Right atrium auricular region (tissue), 2 donors: ENCODE results near the gene SLC8A3. TPM values are rescaled to one million over a fixed set of nuclear protein-coding genes. Genes with fewer than 3 reads are reported as not detected.

Experiments used
- DNase-seq: peaks from one replicate; pipeline ENCODE4 v3.0.0-alpha.2; 2019; ENCODE audit warnings: low spot score
- H3K27ac ChIP-seq, 2 donors: fragments of 200-600 bp; sonication (generic); 1 replicate in 1 of 2; 2 replicates in 1 of 2; pipeline ENCODE4 v1.5.1; 2016 to 2019
- H3K27me3 ChIP-seq, 2 donors: fragments of 200-600 bp; sonication (generic); one replicate each; pipeline versions ENCODE4 v1.5.1 to v1.6.0; 2017 to 2019
- H3K36me3 ChIP-seq: fragments of 200-600 bp; sonication (generic); one replicate; pipeline ENCODE4 v1.5.1; 2016
- H3K4me1 ChIP-seq, 2 donors: fragments of 200-600 bp; sonication (generic); one replicate each; pipeline versions ENCODE4 v1.5.1 to v1.6.0; 2017 to 2019
- H3K4me3 ChIP-seq, 2 donors: fragments of 200-600 bp; sonication (generic); 1 replicate in 1 of 2; 2 replicates in 1 of 2; pipeline ENCODE4 v1.5.1; 2017 to 2019; ENCODE audit warnings: mild to moderate bottlenecking in 1 of 2, moderate library complexity in 1 of 2
- H3K9me3 ChIP-seq, 2 donors: fragments of 200-600 bp; sonication (generic); one replicate each; pipeline ENCODE4 v1.5.1; 2019
- total RNA-seq, 2 donors: library from RNA; depleted of rRNA; stranded (reverse); fragments of >200 nt; gene quantifications; one replicate each; pipeline ENCODE4 v1.1.0, GENCODE V29; 2016
- TF ChIP-seq, protein P1 (sequence below), 2 donors: fragments of 200-600 bp; sonication (generic); IDR thresholded peaks; one replicate each; pipeline ENCODE4 v1.5.1; 2019; ENCODE audit warnings: antibody characterized with exemption in 2 of 2

Gene SLC8A3
- total RNA-seq, 2 donors from 2014 or later = 1.3 to 1.4 TPM

DNA sequence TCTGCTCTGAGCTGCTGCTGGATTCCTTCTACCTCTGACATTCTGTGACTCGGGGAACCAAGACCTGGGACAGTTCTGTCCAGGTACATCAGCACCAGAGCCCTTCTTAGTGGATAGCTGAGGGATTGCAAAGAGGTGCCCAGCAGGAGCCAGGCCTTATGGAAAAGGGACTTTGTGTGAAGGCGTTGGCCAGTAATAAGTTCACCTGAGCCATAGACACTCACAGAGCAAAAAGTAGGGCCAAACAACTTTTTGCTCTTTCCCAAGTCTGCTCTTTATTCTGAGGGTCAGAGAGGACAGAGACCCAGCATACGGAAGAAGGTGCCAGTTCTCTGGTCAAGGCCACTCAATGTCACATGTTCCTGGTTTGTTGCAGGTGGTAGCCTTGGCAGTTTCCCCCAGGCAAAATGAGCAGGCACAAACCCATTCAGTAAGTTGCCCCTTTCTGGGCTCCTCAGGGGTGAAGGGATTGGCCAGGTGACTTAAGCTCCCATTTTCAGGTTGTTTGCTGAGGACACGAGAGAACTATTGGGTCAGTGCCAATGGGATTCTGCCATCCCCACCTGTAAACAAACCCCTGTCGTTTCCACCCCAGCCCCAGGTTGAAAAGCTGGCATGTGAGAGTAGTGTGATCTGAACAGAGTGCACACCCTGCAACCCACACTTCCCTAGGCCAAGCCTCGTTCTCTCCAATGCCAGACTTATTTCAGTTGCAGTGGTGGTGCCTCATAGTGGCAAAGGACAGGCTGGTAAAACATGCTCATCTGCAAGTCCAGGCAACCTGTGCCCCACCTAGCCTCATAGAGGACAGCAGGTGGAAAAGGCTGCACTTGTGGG is 159.2 kb downstream of the SLC8A3 start:
- H3K36me3 ChIP-seq = no peaks in the 10 kb centered on the region
- no peaks in the 10 kb centered on the region for H3K9me3 ChIP-seq
- no peak for DNase-seq
- H3K4me3 ChIP-seq = no peak overlapping the region
- no peaks in the 10 kb centered on the region for H3K4me1 ChIP-seq
- H3K27me3 ChIP-seq = no peaks in the 10 kb centered on the region
- TF ChIP-seq, protein P1, sequence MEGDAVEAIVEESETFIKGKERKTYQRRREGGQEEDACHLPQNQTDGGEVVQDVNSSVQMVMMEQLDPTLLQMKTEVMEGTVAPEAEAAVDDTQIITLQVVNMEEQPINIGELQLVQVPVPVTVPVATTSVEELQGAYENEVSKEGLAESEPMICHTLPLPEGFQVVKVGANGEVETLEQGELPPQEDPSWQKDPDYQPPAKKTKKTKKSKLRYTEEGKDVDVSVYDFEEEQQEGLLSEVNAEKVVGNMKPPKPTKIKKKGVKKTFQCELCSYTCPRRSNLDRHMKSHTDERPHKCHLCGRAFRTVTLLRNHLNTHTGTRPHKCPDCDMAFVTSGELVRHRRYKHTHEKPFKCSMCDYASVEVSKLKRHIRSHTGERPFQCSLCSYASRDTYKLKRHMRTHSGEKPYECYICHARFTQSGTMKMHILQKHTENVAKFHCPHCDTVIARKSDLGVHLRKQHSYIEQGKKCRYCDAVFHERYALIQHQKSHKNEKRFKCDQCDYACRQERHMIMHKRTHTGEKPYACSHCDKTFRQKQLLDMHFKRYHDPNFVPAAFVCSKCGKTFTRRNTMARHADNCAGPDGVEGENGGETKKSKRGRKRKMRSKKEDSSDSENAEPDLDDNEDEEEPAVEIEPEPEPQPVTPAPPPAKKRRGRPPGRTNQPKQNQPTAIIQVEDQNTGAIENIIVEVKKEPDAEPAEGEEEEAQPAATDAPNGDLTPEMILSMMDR (IDR thresholded peaks at IDR 0.05) = no peak
- no peak overlapping the region for H3K27ac ChIP-seq

DNA sequence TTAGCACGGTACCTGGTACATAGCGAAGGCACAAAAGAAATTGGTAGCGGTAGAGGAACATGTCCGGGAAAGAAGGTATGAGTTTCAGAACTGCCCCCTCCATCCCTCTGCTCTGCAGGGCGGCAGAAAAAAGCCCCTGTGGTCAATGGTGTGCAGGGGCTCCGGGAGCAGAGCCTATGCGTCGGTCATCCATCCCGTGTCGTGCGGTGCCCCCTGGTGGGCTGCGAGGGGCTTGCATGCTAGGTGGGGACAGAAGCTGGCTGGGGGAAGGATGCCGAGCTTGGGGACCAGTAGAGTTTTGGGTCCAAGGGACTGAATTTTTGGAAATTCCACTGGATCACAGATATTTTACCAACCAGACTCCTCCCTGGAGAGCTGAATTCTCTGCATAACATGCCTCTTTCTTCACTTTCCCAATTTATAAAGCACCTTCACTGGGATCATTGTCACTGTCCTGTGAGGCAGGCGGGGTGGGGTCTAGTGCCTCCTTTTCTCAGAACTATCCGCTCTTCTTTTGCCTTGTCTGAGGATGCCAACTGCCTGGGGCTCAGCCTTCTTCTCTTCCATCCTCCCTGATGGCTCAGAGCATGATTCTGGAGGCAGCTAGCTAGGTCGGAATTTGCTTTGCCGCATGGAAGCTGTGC is 160.8 kb downstream of the SLC8A3 start:
- DNase-seq = peak; percentile 70
- no peaks in the 10 kb centered on the region for H3K36me3 ChIP-seq
- no peak overlapping the region for H3K4me3 ChIP-seq
- no peaks in the 10 kb centered on the region for H3K9me3 ChIP-seq
- H3K27me3 ChIP-seq = no peaks in the 10 kb centered on the region
- H3K4me1 ChIP-seq = no peaks in the 10 kb centered on the region
- TF ChIP-seq, protein P1 (IDR thresholded peaks at IDR 0.05) = peak; percentile 93 to 95
- H3K27ac ChIP-seq = no peak overlapping the region

DNA sequence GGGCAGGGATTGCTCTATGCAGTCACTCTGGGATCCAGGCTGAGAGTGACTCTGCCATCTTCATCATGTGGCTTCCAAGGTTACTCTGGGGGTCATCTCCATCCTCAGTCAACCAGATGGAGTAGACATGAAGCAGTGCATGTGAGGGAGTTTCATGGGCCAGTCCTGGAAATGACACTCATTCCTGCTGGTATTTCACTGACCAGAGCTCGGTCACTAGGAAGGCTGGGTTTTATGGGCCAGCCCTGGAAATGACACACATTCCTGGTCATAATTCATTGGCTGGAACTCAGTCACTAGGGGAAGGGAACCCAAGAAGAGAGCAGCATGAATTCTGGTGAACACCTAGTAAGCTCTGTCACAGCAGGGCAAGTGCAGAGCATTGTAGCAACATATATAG is 164.9 kb downstream of the SLC8A3 start:
- Histone ChIP-seq H3K27me3 (no peaks in the 10 kb centered on the region), H3K4me1 (peaks cover 0 to 3% of the 10 kb centered on the region in 2 donors), H3K4me3 (no peak overlapping the region), H3K27ac (no peak overlapping the region), H3K36me3 (no peaks in the 10 kb centered on the region), H3K9me3 (no peaks in the 10 kb centered on the region)
- TF ChIP-seq, protein P1 (IDR thresholded peaks at IDR 0.05) = no peak
- DNase-seq = no peak

DNA sequence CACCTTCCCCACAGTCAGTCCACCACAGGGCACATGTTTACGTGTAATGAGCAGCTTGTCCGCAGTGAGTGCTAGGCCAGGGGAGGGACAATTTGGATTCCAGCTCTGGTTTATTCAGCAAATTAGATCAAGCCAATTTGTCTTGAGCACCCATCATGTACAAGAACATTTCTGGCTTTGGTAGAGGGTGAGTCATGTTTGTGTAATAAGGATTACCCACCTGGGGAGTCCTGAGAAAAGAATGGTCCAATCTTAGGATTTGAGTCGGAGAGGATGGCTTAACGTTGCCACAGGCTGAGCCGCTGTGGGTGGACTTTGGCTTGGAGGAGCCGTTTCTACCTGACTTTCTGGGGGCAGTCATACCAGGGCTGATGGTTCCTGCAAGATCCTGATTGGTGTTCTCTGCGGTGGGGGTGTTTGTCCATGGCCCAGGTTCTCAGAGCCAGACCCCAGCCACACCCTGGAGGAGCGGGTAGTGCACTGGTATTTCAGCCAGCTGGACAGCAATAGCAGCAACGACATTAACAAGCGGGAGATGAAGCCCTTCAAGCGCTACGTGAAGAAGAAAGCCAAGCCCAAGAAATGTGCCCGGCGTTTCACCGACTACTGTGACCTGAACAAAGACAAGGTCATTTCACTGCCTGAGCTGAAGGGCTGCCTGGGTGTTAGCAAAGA is 165.8 kb downstream of the SLC8A3 start:
- DNase-seq = no peak

DNA sequence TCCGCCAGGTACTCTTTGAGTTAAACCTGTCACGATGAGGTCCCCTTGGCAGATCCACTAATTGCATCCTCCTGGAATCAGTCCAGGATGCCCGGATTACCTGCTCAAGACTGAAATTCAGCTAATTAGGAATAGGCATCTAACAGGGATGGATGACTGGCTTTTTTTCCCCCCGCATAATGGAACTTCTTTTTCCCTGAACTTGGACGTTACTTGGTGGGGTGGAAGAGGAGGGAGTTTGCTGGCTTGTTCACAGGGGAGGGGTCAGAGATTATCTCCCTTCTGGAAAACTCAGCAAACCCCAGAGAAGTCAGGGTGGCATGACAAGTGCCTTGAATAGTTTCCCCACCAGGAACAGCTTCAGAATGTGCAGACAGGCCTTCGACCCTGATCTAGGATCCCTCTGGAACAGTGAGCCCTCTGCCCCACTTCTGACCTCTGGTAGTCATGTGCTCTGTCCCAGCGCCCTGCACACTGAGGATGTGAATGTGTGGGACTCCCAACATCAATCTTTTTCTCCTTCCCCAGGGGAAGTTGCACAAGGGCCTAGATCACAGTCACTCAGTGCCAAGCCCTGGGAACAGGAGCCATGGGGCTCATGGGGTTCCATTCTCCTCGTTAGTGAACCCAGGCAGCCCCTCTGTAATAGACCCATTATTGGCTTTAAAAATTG is 167.1 kb downstream of the SLC8A3 start:
- H3K4me3 ChIP-seq = no peak overlapping the region
- no peak for DNase-seq
- H3K4me1 ChIP-seq = peaks cover 0 to 11% of the 10 kb centered on the region in 2 donors
- no peaks in the 10 kb centered on the region for H3K36me3 ChIP-seq
- TF ChIP-seq, protein P1 (IDR thresholded peaks at IDR 0.05) = no peak
- H3K27me3 ChIP-seq = no peaks in the 10 kb centered on the region
- no peak overlapping the region for H3K27ac ChIP-seq
- no peaks in the 10 kb centered on the region for H3K9me3 ChIP-seq

More for the DNA sequence above, 165.8 kb downstream of the SLC8A3 start:
- Histone ChIP-seq H3K27ac (no peak overlapping the region), H3K4me1 (peaks cover 0 to 11% of the 10 kb centered on the region in 2 donors), H3K27me3 (no peaks in the 10 kb centered on the region), H3K9me3 (no peaks in the 10 kb centered on the region), H3K4me3 (no peak overlapping the region), H3K36me3 (no peaks in the 10 kb centered on the region)
- TF ChIP-seq, protein P1 (IDR thresholded peaks at IDR 0.05) = no peak
